Measurements from ENCODE around the gene HK1.
A peak's percentile ranks its signal among the peaks of the same experiment; 100 is the strongest.
"Not testable (repeated sequence)": the region's sequence is repeated elsewhere in the genome, so short reads cannot be mapped to it uniquely, and the experiment has no call there.

The HK1 gene

DNA sequence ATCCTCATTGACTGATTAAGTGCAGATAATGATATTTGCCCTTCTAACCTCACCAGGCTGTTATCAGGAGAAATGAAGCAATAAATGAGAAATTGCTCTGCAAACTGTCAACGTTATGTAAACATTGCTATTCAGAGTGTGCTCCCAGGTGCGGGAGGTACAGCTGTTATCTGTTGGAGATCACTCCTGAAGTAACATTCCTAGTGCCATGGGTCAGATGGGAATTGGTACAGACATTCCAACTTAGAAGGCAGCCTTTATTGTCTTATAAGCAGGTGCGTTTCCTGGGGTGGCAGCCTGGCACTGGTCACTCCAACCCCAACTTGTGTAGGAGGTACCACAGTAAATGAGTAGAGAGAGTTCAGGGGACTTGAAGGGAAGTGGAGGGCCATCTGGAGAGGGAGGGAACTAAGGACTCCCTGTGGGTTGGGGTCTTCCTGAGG lies 36.8 kb downstream of the HK1 start:
- no peak for DNase-seq

- DNase-seq = no peak
These were observed 37.5 kb downstream of the HK1 start for GRCh38 chr10:69315610-69316312.

- DNase-seq = no peak
These were observed 38.2 kb downstream of the HK1 start for GRCh38 chr10:69316313-69317059.

DNA sequence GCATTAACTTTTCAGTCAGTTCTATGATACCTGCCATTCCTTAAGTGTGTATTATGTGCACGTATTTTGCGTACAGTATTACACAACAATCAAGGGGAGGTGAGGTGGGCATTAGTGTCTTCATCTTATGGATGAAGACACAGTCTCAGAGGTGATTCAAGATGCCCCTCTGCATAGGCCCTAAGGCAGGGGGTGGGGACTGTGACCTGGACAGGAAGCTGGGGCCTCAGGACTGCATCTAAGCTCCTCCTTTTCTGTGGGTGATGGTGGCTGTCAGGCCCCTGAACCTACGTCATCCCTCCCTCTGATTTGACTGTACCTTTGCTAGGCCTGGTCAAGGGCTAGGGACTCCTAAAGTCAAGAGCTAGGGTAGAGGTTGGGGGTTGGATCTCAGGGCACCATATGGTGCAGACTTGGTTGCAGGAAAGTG lies 38.9 kb downstream of the HK1 start:
- DNase-seq = peak; percentile 15

DNA sequence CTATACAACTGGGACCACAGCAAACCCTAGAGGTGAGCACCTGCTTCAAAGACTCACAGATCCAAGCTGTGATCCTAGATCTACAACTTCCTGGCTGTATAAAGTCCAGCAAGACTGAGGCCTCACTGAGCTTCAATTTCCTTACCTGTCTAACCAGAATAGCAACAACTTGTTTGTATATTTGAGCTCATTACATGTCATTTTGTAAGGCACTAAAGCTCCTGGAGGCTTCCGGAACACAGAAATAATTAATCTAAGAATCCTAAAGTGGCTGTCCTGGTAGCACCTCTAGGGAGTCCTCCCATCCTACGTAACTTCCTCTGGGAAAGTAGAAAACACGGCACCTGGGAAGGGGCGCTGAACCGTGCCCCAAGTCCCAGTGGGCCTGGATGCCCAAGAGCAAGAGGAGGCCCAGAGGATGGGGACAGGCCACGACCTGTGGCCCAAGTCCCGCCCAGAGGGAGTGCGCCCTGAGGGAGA lies 39.4 kb downstream of the HK1 start:
- no peak for DNase-seq

DNA sequence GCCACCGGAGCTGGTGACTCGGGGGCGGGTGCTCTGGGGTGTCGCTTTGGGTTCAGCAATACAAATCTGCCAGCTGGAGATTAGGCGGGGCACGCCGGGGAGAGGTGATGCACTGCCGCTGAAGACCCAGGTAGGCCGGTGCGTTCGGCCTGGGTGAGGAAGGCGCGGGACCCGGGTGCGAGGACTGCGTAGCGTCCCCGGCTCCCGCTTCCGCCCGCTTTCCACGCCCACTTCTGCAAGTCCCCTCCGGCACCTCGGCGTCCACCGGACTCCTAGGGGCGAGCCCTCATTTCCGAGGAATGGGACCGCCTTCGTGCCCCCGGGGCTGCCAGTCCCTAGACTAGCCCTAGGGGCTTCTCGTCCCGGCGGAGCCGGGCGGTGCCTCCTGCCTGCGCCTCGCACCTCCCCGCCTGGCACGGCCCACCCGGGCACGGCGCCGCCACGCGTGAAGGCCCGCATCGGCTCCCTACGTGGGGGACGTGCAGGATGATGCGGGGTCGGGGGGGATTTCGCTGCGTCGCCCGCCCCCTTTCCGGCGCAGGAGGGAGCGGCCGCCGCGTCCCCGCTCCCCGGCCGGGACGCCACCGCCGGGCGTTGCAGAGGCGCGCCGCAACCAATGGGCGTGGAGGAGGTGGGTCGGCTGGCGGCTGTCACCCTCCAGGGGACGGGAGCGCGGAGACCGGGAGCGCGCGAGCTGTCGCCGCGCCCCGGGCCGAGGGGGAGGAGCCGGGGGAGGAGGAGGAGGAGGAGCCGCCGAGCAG lies 40.0 kb downstream of the HK1 start:
- DNase-seq = peak; percentile 88

GRCh38 chr10:69318867-69319727 lies 40.8 kb downstream of the HK1 start:
- DNase-seq = peak; percentile 71

DNA sequence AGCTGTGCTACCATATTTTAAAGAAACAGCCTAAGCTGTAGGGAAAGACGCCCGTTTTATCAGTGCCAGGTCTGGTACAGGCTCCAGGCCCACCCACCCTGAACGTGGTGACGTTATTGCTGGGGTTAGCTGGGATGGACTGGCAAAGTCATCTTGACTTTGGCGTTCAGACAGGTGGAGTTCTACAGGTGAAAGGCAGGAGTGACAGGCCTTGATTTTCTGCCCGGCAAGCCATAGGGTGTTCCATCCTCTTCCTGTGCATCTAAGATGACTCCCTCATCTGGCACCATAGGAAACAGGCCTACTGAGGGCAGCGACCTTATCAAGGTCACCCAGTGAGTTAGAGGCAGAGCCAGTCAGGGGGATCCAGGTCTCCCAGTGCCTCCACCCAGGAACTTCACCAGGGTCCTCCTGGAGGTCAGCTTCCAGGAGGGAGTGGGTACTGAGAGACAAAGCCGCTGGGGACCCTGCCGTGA lies 41.6 kb downstream of the HK1 start:
- DNase-seq = no peak

DNA sequence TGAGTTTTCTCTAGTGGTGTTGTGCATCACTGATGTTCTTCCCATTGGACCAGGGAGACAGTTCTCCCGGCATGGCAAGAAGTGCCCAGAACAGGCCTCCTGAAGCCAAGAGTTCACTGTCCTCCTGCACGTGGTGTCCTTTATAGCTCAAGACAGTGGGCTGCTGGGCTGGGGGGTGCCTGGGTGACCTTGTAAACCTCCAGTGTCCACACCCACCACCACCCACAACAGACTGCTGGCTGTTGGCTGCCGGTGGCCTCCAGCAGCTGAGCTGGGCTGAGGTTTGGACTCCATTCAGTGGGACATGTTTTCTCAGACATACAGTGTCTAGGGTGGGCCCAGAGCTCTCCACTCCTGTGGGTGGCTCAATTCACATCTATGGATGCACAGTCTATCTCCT lies 42.2 kb downstream of the HK1 start:
- no peak for DNase-seq

- DNase-seq = no peak
These were observed 42.9 kb downstream of the HK1 start for GRCh38 chr10:69321039-69321715.

- no peak for DNase-seq
These were observed 43.6 kb downstream of the HK1 start for GRCh38 chr10:69321865-69322264.

GRCh38 chr10:69322346-69322745 lies 44.0 kb downstream of the HK1 start:
- not testable (repeated sequence) for DNase-seq

DNA sequence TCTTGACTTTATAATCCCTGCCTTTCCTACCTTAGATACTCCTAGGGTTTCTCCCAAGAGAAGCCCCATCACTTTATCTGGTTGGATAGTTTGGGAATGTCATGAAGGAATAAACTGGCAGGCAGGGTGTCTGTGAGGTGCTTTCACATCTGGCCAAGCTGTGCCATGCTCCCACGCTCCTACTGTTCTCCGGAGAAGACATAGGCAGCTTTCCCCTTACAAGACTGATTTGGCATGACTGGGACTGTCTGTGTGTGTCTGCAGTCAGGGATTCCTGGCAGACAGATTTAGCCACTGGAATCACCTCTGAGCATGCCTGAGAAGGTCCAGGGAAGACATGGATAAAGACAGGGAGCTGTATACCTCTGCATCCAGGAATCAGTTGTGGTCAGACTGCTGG lies 45.3 kb downstream of the HK1 start:
- DNase-seq = no peak

GRCh38 chr10:69324583-69324982 lies 46.3 kb downstream of the HK1 start:
- DNase-seq = no peak

- DNase-seq = not testable (repeated sequence)
These were observed 47.6 kb downstream of the HK1 start for GRCh38 chr10:69325637-69326523.

- DNase-seq = no peak
These were observed 48.4 kb downstream of the HK1 start for GRCh38 chr10:69326692-69327091.

DNA sequence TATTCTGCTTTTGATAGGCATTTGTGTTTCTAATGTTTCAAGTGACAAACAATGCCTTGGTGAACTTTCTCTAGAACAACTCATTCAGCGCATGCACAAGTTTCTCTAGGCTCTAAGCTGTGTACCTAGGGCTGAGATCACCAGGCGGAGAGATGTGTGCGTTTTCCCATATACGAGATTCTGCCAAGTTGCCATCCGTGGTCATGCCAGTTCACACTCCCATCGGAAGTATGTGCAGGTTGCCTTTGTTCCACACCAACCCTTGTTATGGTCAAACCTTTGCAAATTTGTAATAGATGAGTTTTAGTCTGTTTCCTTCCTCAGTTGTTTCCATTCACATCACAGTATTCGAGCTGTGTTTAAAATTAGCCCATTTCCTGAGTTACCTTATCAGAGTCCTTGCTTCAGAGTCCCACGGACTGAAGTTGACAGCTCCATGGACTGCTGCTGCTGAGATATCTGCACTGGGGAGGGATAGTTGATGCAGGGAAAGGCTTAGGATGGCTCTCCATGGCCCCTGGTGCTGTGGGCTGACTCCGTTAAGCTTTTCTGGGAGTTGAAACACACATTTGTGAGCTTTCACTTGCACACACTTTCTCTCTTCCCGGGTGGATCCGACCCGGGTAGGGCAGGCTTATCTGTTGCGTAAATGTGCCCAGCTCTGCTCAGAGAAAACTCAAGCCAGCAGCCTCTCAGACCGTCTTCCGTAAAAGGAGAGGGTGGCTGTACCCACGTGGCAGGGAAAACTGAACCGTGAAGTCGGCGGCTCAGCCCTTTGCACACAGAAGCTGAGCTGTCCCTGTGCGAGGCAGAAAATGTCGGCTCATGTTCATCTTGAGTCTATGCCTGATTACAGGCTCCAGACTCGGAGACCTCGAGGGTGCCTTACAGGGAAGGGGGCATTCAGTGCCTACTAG lies 49.4 kb downstream of the HK1 start:
- DNase-seq = peak; percentile 47

DNA sequence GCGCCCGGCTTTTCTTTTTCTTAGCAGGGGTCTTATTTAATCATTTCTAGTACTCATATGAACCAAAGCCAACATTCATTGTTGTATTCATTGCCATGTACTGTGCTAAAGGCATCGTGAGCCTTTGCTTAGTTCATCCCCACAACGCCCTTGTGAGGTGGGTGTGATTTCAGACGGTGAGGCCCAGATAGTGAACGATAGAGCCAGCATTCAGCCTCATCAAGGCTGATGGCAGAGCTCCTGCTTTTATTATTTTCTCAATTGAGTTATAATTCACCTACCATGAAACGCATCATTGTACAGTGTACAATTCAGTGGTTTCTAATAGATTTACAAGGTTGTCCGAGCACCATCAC lies 50.1 kb downstream of the HK1 start:
- DNase-seq = no peak

GRCh38 chr10:69328888-69329287 lies 50.6 kb downstream of the HK1 start:
- not testable (repeated sequence) for DNase-seq

DNA sequence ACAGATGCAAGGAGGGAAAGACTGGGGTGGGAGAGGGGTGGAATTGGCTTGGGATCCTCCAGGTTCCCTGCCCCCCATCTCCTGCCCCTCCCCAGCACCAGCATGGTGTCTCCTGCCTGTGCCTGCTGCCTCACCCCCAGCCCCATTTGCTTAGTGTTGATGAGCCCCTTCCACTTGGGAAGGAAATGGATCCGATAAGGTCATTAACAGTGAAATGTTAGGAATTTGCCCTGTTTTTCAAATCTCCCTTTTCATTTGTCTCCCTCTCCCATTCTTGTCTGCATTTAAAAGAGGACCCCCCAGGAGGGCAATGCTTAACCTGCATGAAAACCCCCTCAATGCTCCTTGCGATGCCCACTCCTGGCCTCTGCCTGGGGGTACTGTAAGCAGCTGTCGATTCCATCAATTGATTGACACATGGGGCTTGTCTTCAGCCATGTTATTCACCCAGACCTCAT lies 51.5 kb downstream of the HK1 start:
- no peak for DNase-seq

Data from CD4-positive, alpha-beta T cell treated with Interferon gamma for 1 hour (primary cell).